H1 (cell line): ENCODE data around the gene EPHA1. TPM values are rescaled to one million over a fixed set of nuclear protein-coding genes. Genes with fewer than 3 reads are reported as not detected.

Experiments
- BCL11A ChIP-seq, 2 experiments: IDR thresholded peaks; one replicate each; pipeline ENCODE4 v1.6.1; 2011; ENCODE audit warnings: low read depth in 2 of 2, low read length in 2 of 2, mild to moderate bottlenecking in 2 of 2
- EGR1 ChIP-seq: IDR thresholded peaks from 2 replicates; pipeline ENCODE4 v1.6.1; 2011; ENCODE audit warnings: low read depth, low read length, borderline replicate concordance
- polyA plus RNA-seq, 7 experiments: library from polyadenylated mRNA; depleted of rRNA in 3 of 7; stranded (reverse) in 5 of 7; unstranded in 2 of 7; fragments of >200 nt in 5 of 7; fragments of 200-250 nt in 2 of 7; gene quantifications; 1 replicate in 5 of 7; 2 replicates in 1 of 7; 4 replicates in 1 of 7; pipeline versions ENCODE4 v1.2.1 to v1.2.3, GENCODE V29; 2011 to 2013; ENCODE audit warnings: missing spikeins in 2 of 7, mixed read lengths in 2 of 7
- total RNA-seq: library from RNA; stranded (reverse); fragmentation: NEBNext Ultra II Directional; extraction: Animal tissue kit (Norgen Biotek cat#: 25700); gene quantifications from 2 replicates; pipeline ENCODE4 v1.2.1, GENCODE V29; 2021
- TF ChIP-seq, protein P1 (sequence below): fragments of 300-600 bp; sonication (generic); IDR thresholded peaks from 2 replicates; pipeline ENCODE4 v1.7.1; 2012; ENCODE audit warnings: low read length, moderate library complexity, mild to moderate bottlenecking, inconsistent platforms; ENCODE audit not compliant: insufficient replicate concordance

Gene EPHA1
- total and polyA plus RNA-seq, 2 of the 8 experiments (the other 6 are each of a cell fraction or from before 2014, with no cell fraction given), result 86.5 to 133 TPM

DNA sequence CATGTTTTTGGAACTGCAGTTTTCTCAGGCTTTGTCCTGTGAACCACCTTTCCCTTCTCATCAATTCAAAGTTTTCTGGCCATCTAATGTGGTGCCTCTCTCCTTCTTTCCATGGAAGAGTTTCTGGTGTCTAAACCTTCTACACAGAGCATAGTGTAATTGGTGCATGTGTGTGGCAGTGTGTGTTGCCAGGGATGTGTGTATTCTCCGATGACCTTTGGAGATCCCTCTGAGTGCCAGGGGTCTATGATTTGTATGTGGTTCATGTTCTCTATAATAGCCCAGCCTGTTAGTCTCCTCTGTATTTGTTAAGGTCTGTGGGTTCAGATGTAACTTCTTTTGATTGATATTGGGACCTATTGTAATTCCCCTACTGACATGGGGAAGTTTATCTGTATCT, 36.1 kb upstream of the EPHA1 start (continued):
- TF ChIP-seq, protein P1, sequence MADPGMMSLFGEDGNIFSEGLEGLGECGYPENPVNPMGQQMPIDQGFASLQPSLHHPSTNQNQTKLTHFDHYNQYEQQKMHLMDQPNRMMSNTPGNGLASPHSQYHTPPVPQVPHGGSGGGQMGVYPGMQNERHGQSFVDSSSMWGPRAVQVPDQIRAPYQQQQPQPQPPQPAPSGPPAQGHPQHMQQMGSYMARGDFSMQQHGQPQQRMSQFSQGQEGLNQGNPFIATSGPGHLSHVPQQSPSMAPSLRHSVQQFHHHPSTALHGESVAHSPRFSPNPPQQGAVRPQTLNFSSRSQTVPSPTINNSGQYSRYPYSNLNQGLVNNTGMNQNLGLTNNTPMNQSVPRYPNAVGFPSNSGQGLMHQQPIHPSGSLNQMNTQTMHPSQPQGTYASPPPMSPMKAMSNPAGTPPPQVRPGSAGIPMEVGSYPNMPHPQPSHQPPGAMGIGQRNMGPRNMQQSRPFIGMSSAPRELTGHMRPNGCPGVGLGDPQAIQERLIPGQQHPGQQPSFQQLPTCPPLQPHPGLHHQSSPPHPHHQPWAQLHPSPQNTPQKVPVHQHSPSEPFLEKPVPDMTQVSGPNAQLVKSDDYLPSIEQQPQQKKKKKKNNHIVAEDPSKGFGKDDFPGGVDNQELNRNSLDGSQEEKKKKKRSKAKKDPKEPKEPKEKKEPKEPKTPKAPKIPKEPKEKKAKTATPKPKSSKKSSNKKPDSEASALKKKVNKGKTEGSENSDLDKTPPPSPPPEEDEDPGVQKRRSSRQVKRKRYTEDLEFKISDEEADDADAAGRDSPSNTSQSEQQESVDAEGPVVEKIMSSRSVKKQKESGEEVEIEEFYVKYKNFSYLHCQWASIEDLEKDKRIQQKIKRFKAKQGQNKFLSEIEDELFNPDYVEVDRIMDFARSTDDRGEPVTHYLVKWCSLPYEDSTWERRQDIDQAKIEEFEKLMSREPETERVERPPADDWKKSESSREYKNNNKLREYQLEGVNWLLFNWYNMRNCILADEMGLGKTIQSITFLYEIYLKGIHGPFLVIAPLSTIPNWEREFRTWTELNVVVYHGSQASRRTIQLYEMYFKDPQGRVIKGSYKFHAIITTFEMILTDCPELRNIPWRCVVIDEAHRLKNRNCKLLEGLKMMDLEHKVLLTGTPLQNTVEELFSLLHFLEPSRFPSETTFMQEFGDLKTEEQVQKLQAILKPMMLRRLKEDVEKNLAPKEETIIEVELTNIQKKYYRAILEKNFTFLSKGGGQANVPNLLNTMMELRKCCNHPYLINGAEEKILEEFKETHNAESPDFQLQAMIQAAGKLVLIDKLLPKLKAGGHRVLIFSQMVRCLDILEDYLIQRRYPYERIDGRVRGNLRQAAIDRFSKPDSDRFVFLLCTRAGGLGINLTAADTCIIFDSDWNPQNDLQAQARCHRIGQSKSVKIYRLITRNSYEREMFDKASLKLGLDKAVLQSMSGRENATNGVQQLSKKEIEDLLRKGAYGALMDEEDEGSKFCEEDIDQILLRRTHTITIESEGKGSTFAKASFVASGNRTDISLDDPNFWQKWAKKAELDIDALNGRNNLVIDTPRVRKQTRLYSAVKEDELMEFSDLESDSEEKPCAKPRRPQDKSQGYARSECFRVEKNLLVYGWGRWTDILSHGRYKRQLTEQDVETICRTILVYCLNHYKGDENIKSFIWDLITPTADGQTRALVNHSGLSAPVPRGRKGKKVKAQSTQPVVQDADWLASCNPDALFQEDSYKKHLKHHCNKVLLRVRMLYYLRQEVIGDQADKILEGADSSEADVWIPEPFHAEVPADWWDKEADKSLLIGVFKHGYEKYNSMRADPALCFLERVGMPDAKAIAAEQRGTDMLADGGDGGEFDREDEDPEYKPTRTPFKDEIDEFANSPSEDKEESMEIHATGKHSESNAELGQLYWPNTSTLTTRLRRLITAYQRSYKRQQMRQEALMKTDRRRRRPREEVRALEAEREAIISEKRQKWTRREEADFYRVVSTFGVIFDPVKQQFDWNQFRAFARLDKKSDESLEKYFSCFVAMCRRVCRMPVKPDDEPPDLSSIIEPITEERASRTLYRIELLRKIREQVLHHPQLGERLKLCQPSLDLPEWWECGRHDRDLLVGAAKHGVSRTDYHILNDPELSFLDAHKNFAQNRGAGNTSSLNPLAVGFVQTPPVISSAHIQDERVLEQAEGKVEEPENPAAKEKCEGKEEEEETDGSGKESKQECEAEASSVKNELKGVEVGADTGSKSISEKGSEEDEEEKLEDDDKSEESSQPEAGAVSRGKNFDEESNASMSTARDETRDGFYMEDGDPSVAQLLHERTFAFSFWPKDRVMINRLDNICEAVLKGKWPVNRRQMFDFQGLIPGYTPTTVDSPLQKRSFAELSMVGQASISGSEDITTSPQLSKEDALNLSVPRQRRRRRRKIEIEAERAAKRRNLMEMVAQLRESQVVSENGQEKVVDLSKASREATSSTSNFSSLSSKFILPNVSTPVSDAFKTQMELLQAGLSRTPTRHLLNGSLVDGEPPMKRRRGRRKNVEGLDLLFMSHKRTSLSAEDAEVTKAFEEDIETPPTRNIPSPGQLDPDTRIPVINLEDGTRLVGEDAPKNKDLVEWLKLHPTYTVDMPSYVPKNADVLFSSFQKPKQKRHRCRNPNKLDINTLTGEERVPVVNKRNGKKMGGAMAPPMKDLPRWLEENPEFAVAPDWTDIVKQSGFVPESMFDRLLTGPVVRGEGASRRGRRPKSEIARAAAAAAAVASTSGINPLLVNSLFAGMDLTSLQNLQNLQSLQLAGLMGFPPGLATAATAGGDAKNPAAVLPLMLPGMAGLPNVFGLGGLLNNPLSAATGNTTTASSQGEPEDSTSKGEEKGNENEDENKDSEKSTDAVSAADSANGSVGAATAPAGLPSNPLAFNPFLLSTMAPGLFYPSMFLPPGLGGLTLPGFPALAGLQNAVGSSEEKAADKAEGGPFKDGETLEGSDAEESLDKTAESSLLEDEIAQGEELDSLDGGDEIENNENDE, result no peak
- no peak for TF ChIP-seq EGR1
- TF ChIP-seq BCL11A (IDR thresholded peaks at IDR 0.05; ENCODE audit: low read depth in 2 of 2, low read length in 2 of 2), result no peak
